K562 (cell line): ENCODE measurements around the gene VEGFA. TPM values are rescaled to one million over a fixed set of nuclear protein-coding genes. Genes with fewer than 3 reads are reported as not detected.

Experiments used
- ARHGAP35 ChIP-seq: fragments of 450-650 bp; IDR thresholded peaks from 2 replicates; pipeline ENCODE4 v1.6.1; 2018; ENCODE audit not compliant: partially characterized antibody
- ATF4 ChIP-seq: fragments of 450-650 bp; formaldehyde crosslinking; IDR thresholded peaks from 2 replicates; pipeline ENCODE4 v1.4.0; 2022; ENCODE audit warnings: mild to moderate bottlenecking, moderate library complexity
- BDP1 ChIP-seq: IDR thresholded peaks from 3 replicates; pipeline ENCODE4 v1.6.1; 2011; ENCODE audit not compliant: insufficient read length, insufficient read depth
- CEBPG ChIP-seq, 3 experiments: fragments of 200-800 bp in 1 of 3; sonication (Bioruptor generic) in 1 of 3; sonication (generic) in 1 of 3; formaldehyde crosslinking in 1 of 3; IDR thresholded peaks in 2 of 3; conservative IDR thresholded peaks in 1 of 3; 2 replicates each; pipeline versions ENCODE4 v1.6.1 to v1.8.0; 2016 to 2022; ENCODE audit warnings: missing compliant biosample characterization in 2 of 3, missing genetic modification characterization in 2 of 3, mild to moderate bottlenecking in 1 of 3, missing genetic modification reagents in 1 of 3
- CTBP1 ChIP-seq: fragments of 450-650 bp; IDR thresholded peaks from 2 replicates; pipeline ENCODE4 v1.6.1; 2016; ENCODE audit warnings: borderline replicate concordance
- E2F6 ChIP-seq, 2 experiments: IDR thresholded peaks; 2 replicates each; pipeline ENCODE4 v1.6.1; 2011; ENCODE audit warnings: borderline replicate concordance in 1 of 2, control low read depth in 1 of 2, low read depth in 1 of 2, low read length in 1 of 2, mild to moderate bottlenecking in 1 of 2, mixed read lengths in 1 of 2, moderate library complexity in 1 of 2; ENCODE audit not compliant: insufficient read depth in 1 of 2, insufficient read length in 1 of 2, poor library complexity in 1 of 2, severe bottlenecking in 1 of 2; ENCODE audit errors: extremely low read depth in 1 of 2
- ETV5 ChIP-seq: sonication (generic); formaldehyde crosslinking; IDR thresholded peaks from 2 replicates; pipeline ENCODE4 v1.4.0; 2020; ENCODE audit warnings: low read depth, mild to moderate bottlenecking, missing genetic modification reagents
- FOXM1 ChIP-seq, 2 experiments: fragments of 450-650 bp in 1 of 2; sonication (generic) in 1 of 2; formaldehyde crosslinking in 1 of 2; IDR thresholded peaks; 2 replicates each; pipeline versions ENCODE4 v1.6.1 to v1.9.0; 2017 to 2022; ENCODE audit warnings: low read depth in 2 of 2, mild to moderate bottlenecking in 2 of 2, missing genetic modification reagents in 1 of 2, moderate library complexity in 1 of 2
- GABPB1 ChIP-seq: sonication (generic); formaldehyde crosslinking; IDR thresholded peaks from 2 replicates; pipeline ENCODE4 v1.8.0; 2022; ENCODE audit warnings: mild to moderate bottlenecking, missing genetic modification reagents
- MAZ ChIP-seq, 2 experiments: fragments of 450-650 bp in 1 of 2; sonication (generic) in 1 of 2; formaldehyde crosslinking; IDR thresholded peaks in 1 of 2; conservative IDR thresholded peaks in 1 of 2; 2 replicates each; pipeline versions ENCODE4 v1.4.0 to v1.5.0; 2020; ENCODE audit warnings: mild to moderate bottlenecking in 1 of 2, missing genetic modification reagents in 1 of 2
- MEF2A ChIP-seq: IDR thresholded peaks from 2 replicates; pipeline ENCODE4 v1.6.1; 2011; ENCODE audit warnings: low read depth, mild to moderate bottlenecking, low read length, moderate library complexity; ENCODE audit not compliant: control insufficient read depth
- NBN ChIP-seq: fragments of 450-650 bp; IDR thresholded peaks from 2 replicates; pipeline ENCODE4 v1.6.1; 2016; ENCODE audit warnings: low read depth, mild to moderate bottlenecking
- NFE2 ChIP-seq: IDR thresholded peaks from 2 replicates; pipeline ENCODE4 v1.6.1; 2014; ENCODE audit warnings: antibody characterized with exemption, low read depth
- NR1H2 ChIP-seq: sonication (generic); formaldehyde crosslinking; IDR thresholded peaks from 2 replicates; pipeline ENCODE4 v1.4.0; 2020; ENCODE audit warnings: mild to moderate bottlenecking, missing genetic modification reagents
- PTRF ChIP-seq: fragments of 450-650 bp; IDR thresholded peaks from 2 replicates; pipeline ENCODE4 v1.6.1; 2016; ENCODE audit warnings: mild to moderate bottlenecking, missing genetic modification characterization, missing compliant biosample characterization
- RNF2 ChIP-seq: sonication (generic); IDR thresholded peaks from 2 replicates; pipeline ENCODE4 v1.6.1; 2016
- SAFB ChIP-seq: fragments of 200-400 bp; formaldehyde crosslinking; IDR thresholded peaks from 2 replicates; pipeline ENCODE4 v1.6.1; 2017; ENCODE audit warnings: low read depth, low read length, borderline replicate concordance
- SIRT6 ChIP-seq: IDR thresholded peaks from one replicate; pipeline ENCODE4 v1.6.1; 2012; ENCODE audit warnings: low read depth, mild to moderate bottlenecking, control low read depth, inconsistent platforms, low read length, moderate library complexity
- SMARCE1 ChIP-seq: fragments of 450-650 bp; IDR thresholded peaks from 2 replicates; pipeline ENCODE4 v1.7.1; 2016; ENCODE audit warnings: mild to moderate bottlenecking
- TAF15 ChIP-seq: fragments of 200-400 bp; formaldehyde crosslinking; IDR thresholded peaks from 2 replicates; pipeline ENCODE4 v1.6.1; 2017; ENCODE audit warnings: mild to moderate bottlenecking, low read depth, low read length, moderate library complexity
- TRIM25 ChIP-seq: fragments of 450-650 bp; IDR thresholded peaks from 2 replicates; pipeline ENCODE4 v1.7.0; 2016; ENCODE audit warnings: borderline replicate concordance
- ZFP36 ChIP-seq: fragments of 150-350 bp; IDR thresholded peaks from 2 replicates; pipeline ENCODE4 v1.6.1; 2018; ENCODE audit warnings: low read length, low read depth; ENCODE audit not compliant: partially characterized antibody
- ZNF311 ChIP-seq: fragments of 250-450 bp; sonication (Bioruptor Pico); IDR thresholded peaks from 2 replicates; pipeline ENCODE4 v1.4.0; 2020; ENCODE audit warnings: mild to moderate bottlenecking, moderate library complexity
- ZNF696 ChIP-seq: fragments of 250-450 bp; sonication (Bioruptor Pico); conservative IDR thresholded peaks from 2 replicates; pipeline ENCODE4 v1.4.0; 2020; ENCODE audit warnings: mild to moderate bottlenecking, moderate library complexity
- polyA plus RNA-seq, 8 experiments: library from polyadenylated mRNA; depleted of rRNA in 4 of 8; stranded (reverse) in 5 of 8; unstranded in 3 of 8; fragments of >200 nt; fragmentation: Nextera tagmentation in 2 of 8; fragmentation: Illumina TruSeq in 1 of 8; extraction: Ambion mirVana in 2 of 8; extraction: Trizol in 1 of 8; gene quantifications; 2 replicates each; pipeline versions ENCODE4 v1.2.1 to v1.2.3, GENCODE V29; 2011 to 2014; ENCODE audit warnings: inconsistent platforms in 1 of 8, missing spikeins in 1 of 8
- total RNA-seq, 7 experiments: library from RNA; depleted of rRNA in 6 of 7; stranded (reverse); fragments of >200 nt in 6 of 7; fragmentation: Illumina TruSeq in 2 of 7; extraction: Trizol in 2 of 7; gene quantifications; 2 replicates each; pipeline versions ENCODE4 v1.2.1 to v1.2.3, GENCODE V29; 2011 to 2021; ENCODE audit warnings: low replicate concordance in 1 of 7

Gene VEGFA
- total and polyA plus RNA-seq, 9 of the 15 experiments (the other 6 are each of a cell fraction or from before 2014, with no cell fraction given) = 14.0 to 271 (median 124) TPM

GRCh38 chr6:43733471-43734293 is 36.3 kb upstream of the VEGFA start (continued):
- TF ChIP-seq SMARCE1 = peak; percentile 44; the same call in 1 of the 2 replicates
- TF ChIP-seq PTRF (tag) = no peak
- TF ChIP-seq MAZ (CRISPR knock-in tag; conservative IDR thresholded peaks at IDR 0.05 in 1 of 2, IDR thresholded peaks at IDR 0.05 in 1 of 2) = peak in 1 of 2 experiments; percentile 69; a peak in 1 of 4 replicates
- no peak for TF ChIP-seq BDP1
- TF ChIP-seq NFE2 = no peak
- no peak for TF ChIP-seq SAFB
- TF ChIP-seq ZNF696 = no peak
- TF ChIP-seq ZNF311 (CRISPR knock-in tag) = no peak
- TF ChIP-seq CTBP1 = 0 out of 2 replicates have a peak, but pooled peaks have one; percentile 11
- TF ChIP-seq NR1H2 (CRISPR knock-in tag) = no peak
- peak; percentile 64 for TF ChIP-seq ETV5 (CRISPR knock-in tag)
- no peak for TF ChIP-seq FOXM1 (IDR thresholded peaks at IDR 0.05; ENCODE audit: low read depth)
- TF ChIP-seq FOXM1 (CRISPR knock-in tag; IDR thresholded peaks at IDR 0.05; ENCODE audit: low read depth) = no peak
- TF ChIP-seq CEBPG (CRISPR knock-in tag; IDR thresholded peaks at IDR 0.05) = 0 out of 2 replicates have a peak, but pooled peaks have one; percentile 7
- TF ChIP-seq CEBPG (tag; conservative IDR thresholded peaks at IDR 0.05 in 1 of 2, IDR thresholded peaks at IDR 0.05 in 1 of 2) = peak in 1 of 2 experiments; percentile 59; a peak in 1 of 4 replicates
- TF ChIP-seq RNF2 = no peak
- no peak for TF ChIP-seq E2F6 (IDR thresholded peaks at IDR 0.05; ENCODE audit: borderline replicate concordance in 1 of 2, extremely low read depth in 1 of 2, insufficient read depth in 1 of 2, insufficient read length in 1 of 2, low read depth in 1 of 2, low read length in 1 of 2, poor library complexity in 1 of 2, severe bottlenecking in 1 of 2)
- TF ChIP-seq NBN = no peak
- no peak for TF ChIP-seq TAF15
- no peak for TF ChIP-seq SIRT6
- TF ChIP-seq MEF2A = no peak
- no peak for TF ChIP-seq ZFP36
- no peak for TF ChIP-seq TRIM25
- no peak for TF ChIP-seq ARHGAP35
- peak; percentile 54; the same call in 1 of the 2 replicates for TF ChIP-seq ATF4 (CRISPR knock-in tag)
- 0 out of 2 replicates have a peak, but pooled peaks have one; percentile 15 for TF ChIP-seq GABPB1
